ENCODE data around the gene PITX1. TPM values are rescaled to one million over a fixed set of nuclear protein-coding genes. Genes with fewer than 3 reads are reported as not detected.

The PITX1 gene
- polyA plus RNA-seq, 3 donors: not detected

GRCh38 chr5:135081240-135081639 is 47.2 kb upstream of the PITX1 start:
- no peak overlapping the region for H3K9ac ChIP-seq (ENCODE audit: insufficient read depth, low read length, poor library complexity, severe bottlenecking)
- no peak overlapping the region for H3K27ac ChIP-seq (ENCODE audit: low read depth in 1 of 2, low read length in 2 of 2)
- no peak overlapping the region for H3K4me3 ChIP-seq (replicated peaks in 1 of 3; ENCODE audit: low read depth in 2 of 3, low read length in 3 of 3)
- H3K79me2 ChIP-seq (ENCODE audit: insufficient read depth, low read length): no peaks in the 10 kb centered on the region
- H3K9me3 ChIP-seq (replicated peaks in 1 of 2; ENCODE audit: control insufficient read depth in 1 of 2, insufficient read depth in 1 of 2, low read length in 2 of 2): peaks cover 0 to 12% of the 10 kb centered on the region in 2 donors
- Mint-ChIP-seq H3K4me1 (no peaks in the 10 kb centered on the region), H3K9me3 (peaks cover 2 to 24% (median 16%) of the 10 kb centered on the region in 7 donors), H3K4me3 (no peak overlapping the region), H3K36me3 (no peaks in the 10 kb centered on the region), H3K27ac (no peak overlapping the region), H3K27me3 (ENCODE audit: low read depth in 3 of 3) (peaks cover 9 to 25% (median 25%) of the 10 kb centered on the region in 3 donors)
- H2AFZ ChIP-seq (ENCODE audit: insufficient read depth, low read depth, low read length, poor library complexity, severe bottlenecking): no peak overlapping the region
- no CpG with 5 or more reads among the region's 2 CpGs for WGBS (ENCODE audit: insufficient coverage)
- no peak for TF ChIP-seq CTCF (IDR thresholded peaks at IDR 0.05)
- no peaks in the 10 kb centered on the region for H4K20me1 ChIP-seq (ENCODE audit: insufficient read depth, low read length)
- intact Hi-C loops (cut with micrococcal nuclease): no loop called here
- no peaks in the 10 kb centered on the region for H3K4me1 ChIP-seq (ENCODE audit: control insufficient read depth in 1 of 2, insufficient read depth in 2 of 2, low read length in 2 of 2)
- peaks cover 0 to 3% of the 10 kb centered on the region in 2 donors for H3K27me3 ChIP-seq (ENCODE audit: control insufficient read depth in 2 of 2, insufficient read depth in 2 of 2, low read length in 2 of 2)
- no peak for DNase-seq
- H3K4me2 ChIP-seq (replicated peaks; ENCODE audit: extremely low read depth, low read length, poor library complexity, severe bottlenecking): no peak overlapping the region
- no peaks in the 10 kb centered on the region for H3K36me3 ChIP-seq (replicated peaks in 1 of 2; ENCODE audit: control insufficient read depth in 1 of 2, insufficient read depth in 2 of 2, low read length in 2 of 2)

DNA sequence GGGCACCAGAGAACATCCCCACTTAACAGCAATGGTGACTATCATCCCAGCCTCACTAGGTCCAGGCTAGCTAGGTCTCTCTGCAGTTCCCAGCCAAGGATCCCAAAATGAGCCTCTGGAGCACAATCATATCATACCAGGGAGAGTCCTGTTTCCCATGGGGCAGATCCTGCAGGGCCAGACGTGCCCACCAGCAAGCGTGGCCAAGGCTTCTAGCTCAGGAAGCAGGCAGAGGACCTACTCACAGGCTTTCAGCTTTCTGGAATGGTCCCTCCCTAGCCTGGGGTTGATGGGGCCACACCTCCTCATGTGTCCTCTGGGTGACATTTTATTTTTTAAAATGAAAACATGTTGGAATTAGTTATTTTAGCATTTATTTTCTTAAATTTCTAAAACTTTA is 45.7 kb upstream of the PITX1 start:
- Histone ChIP-seq H3K27me3 (ENCODE audit: control insufficient read depth in 2 of 2, insufficient read depth in 2 of 2, low read length in 2 of 2) (peaks cover 0 to 4% of the 10 kb centered on the region in 2 donors), H3K79me2 (ENCODE audit: insufficient read depth, low read length) (no peaks in the 10 kb centered on the region), H2AFZ (ENCODE audit: insufficient read depth, low read depth, low read length, poor library complexity, severe bottlenecking) (no peak overlapping the region), H3K4me1 (ENCODE audit: control insufficient read depth in 1 of 2, insufficient read depth in 2 of 2, low read length in 2 of 2) (no peaks in the 10 kb centered on the region), H3K9me3 (replicated peaks in 1 of 2; ENCODE audit: control insufficient read depth in 1 of 2, insufficient read depth in 1 of 2, low read length in 2 of 2) (peaks cover 0 to 12% of the 10 kb centered on the region in 2 donors), H3K4me3 (replicated peaks in 1 of 3; ENCODE audit: low read depth in 2 of 3, low read length in 3 of 3) (no peak overlapping the region), H3K36me3 (replicated peaks in 1 of 2; ENCODE audit: control insufficient read depth in 1 of 2, insufficient read depth in 2 of 2, low read length in 2 of 2) (no peaks in the 10 kb centered on the region), H3K4me2 (replicated peaks; ENCODE audit: extremely low read depth, low read length, poor library complexity, severe bottlenecking) (no peak overlapping the region), H4K20me1 (ENCODE audit: insufficient read depth, low read length) (no peaks in the 10 kb centered on the region), H3K27ac (ENCODE audit: low read depth in 1 of 2, low read length in 2 of 2) (no peak overlapping the region), H3K9ac (ENCODE audit: insufficient read depth, low read length, poor library complexity, severe bottlenecking) (no peak overlapping the region)
- intact Hi-C loops (cut with micrococcal nuclease): no loop called here
- TF ChIP-seq CTCF (IDR thresholded peaks at IDR 0.05): no peak
- Mint-ChIP-seq H3K9me3 (peaks cover 2 to 24% (median 15%) of the 10 kb centered on the region in 7 donors), H3K27ac (no peak overlapping the region), H3K36me3 (no peaks in the 10 kb centered on the region), H3K27me3 (ENCODE audit: low read depth in 3 of 3) (peaks cover 13 to 23% (median 23%) of the 10 kb centered on the region in 3 donors), H3K4me3 (no peak overlapping the region), H3K4me1 (no peaks in the 10 kb centered on the region)
- DNase-seq: no peak
- 88% methylated on average over 2 of the region's 2 CpGs for WGBS (ENCODE audit: insufficient coverage)
